Pancreas (tissue), 10 donors: ENCODE data around the gene ZNF710. TPM values are rescaled to one million over a fixed set of nuclear protein-coding genes. Genes with fewer than 3 reads are reported as not detected.

ENCODE experiments used
- ATAC-seq, 4 donors: fragments of 200-7000 bp; cut with Tn5 transposase; one replicate each; pipeline versions ENCODE4 v1.8.0 to v1.9.1; 2020; ENCODE audit warnings: mild to moderate bottlenecking in 4 of 4, moderate library complexity in 4 of 4
- DNase-seq, 6 donors: peaks; one replicate each; pipeline ENCODE4 v3.0.0-alpha.2; 2020
- FAIRE-seq: peaks from 2 replicates; lab custom pipeline; 2012; peaks lifted over from hg19 to GRCh38; lab: Jason Lieb, UNC
- H3K27ac ChIP-seq, 4 donors: fragments of 200-600 bp; sonication (generic); 1 replicate in 3 of 4; 2 replicates in 1 of 4; pipeline versions ENCODE4 v1.5.0 to v1.8.0; 2020
- H3K27me3 ChIP-seq, 4 donors: fragments of 200-600 bp; one replicate each; pipeline ENCODE4 v1.8.0; 2021
- H3K36me3 ChIP-seq, 3 donors: fragments of 200-600 bp; sonication (generic) in 1 of 3; one replicate each; pipeline versions ENCODE4 v1.5.0 to v1.8.0; 2020 to 2021
- H3K4me1 ChIP-seq, 3 donors: fragments of 200-600 bp; one replicate each; pipeline ENCODE4 v1.8.0; 2021
- H3K4me3 ChIP-seq, 4 donors: fragments of 200-600 bp; sonication (generic) in 2 of 4; one replicate each; pipeline versions ENCODE4 v1.5.0 to v1.8.0; 2020 to 2021
- H3K9me3 ChIP-seq, 4 donors: fragments of 200-600 bp; one replicate each; pipeline ENCODE4 v1.8.0; 2021
- CTCF ChIP-seq, 4 donors: fragments of 200-600 bp; sonication (generic) in 3 of 4; IDR thresholded peaks; one replicate each; pipeline versions ENCODE4 v1.5.0 to v1.8.0; 2021; ENCODE audit warnings: antibody characterized with exemption in 4 of 4
- WGBS, 2 donors: extraction: QIAGEN DNeasy Blood & Tissue Kit; methylation state at CpG; one replicate each; pipeline ENCODE4 v1.1.7; 2013; 5-methylcytosine and 5-hydroxymethylcytosine counted together
- intact Hi-C, 3 donors: fragments of 100-400 bp; cut with DNase I; formaldehyde crosslinking; loops; one replicate each; pipeline versions ENCODE4 v1.11.1 to v1.14.2; 2022
- polyA plus RNA-seq, 2 donors: library from polyadenylated mRNA; stranded (reverse); fragments of 200-250 nt; gene quantifications; one replicate each; pipeline ENCODE4 v1.2.3, GENCODE V29; 2013
- total RNA-seq, 6 donors: library from RNA; stranded (reverse); fragmentation: NEBNext Ultra II Directional in 4 of 6; extraction: Animal tissue kit (Norgen Biotek cat#: 25700) in 4 of 6; gene quantifications; one replicate each; pipeline versions ENCODE4 v1.2.1 to v1.2.4, GENCODE V29; 2021 to 2023
- donor health status: healthy with polysubstance abuse.
- donor health status: DM: no; HTN: no; CAD: no; lungs with moderate emphysema.
- donor health status: DM: no; HTN: no; CAD: no.
- donor health status: control.
- donor health status: control.
- donor health status: Bipolar disorder and iron deficiency.
- donor health status: DM: yes; HTN: yes; CAD: no.
- donor health status: DM: no; HTN: no; CAD: no.
- donor health status: DM: no; HTN: no; CAD: no.
- donor health status: DM: yes; HTN: yes; CAD: no.

ZNF710 gene
- total and polyA plus RNA-seq, 8 donors: 31.9 to 298 (median 37.8) TPM

DNA sequence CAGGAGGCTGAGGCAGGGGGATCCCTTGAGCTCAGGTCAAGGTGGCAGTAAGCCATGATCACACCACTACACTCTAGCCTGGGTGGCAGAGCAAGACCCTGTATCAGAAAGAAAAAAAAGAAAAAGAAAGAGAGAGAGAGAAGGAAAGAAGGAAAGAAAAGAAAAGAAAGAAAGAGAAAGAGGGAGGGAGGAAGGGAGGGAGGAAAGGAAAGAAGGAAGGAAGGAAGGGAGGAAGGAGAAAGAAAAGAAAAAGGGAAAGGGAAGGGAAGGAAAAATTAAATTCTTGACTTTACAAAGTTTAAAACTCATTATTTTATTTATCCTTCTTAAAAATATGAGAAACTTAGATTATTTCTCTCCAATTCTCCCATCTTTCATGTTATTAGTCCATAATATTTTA lies 118.2 kb downstream of the ZNF710 start:
- Histone ChIP-seq H3K9me3 (no peaks in the 10 kb centered on the region), H3K4me1 (no peaks in the 10 kb centered on the region), H3K4me3 (no peak overlapping the region), H3K27me3 (no peaks in the 10 kb centered on the region), H3K36me3 (no peaks in the 10 kb centered on the region), H3K27ac (no peak overlapping the region)
- ATAC-seq (no peak), FAIRE-seq (no peak), DNase-seq (no peak)
- TF ChIP-seq CTCF (IDR thresholded peaks at IDR 0.05): no peak
- intact Hi-C loops: no loop called here

DNA sequence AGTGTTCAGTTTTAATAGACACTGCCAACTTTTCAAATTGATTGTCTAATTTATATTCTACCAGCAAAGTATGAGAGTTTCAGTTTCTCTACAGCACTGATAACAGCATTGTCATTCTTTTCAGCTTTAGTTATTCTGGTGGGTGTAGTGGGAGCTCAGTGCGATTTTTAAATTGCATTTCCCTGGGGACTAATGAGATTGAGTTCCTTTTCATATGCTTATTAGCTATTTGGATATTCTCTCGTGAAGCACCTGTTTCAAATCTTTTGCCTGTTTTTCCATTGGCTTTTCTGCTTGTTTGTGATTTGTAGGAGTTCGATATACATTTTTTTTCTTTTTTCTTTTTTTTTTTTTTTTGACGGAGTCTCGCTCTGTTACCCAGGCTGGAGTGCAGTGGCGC lies 120.0 kb downstream of the ZNF710 start:
- no peaks in the 10 kb centered on the region for H3K36me3 ChIP-seq
- no peaks in the 10 kb centered on the region for H3K9me3 ChIP-seq
- no peaks in the 10 kb centered on the region for H3K27me3 ChIP-seq
- no peak for TF ChIP-seq CTCF (IDR thresholded peaks at IDR 0.05)
- 90 to 94% methylated on average over 6 of the region's 6 CpGs for WGBS, 2 donors
- no peaks in the 10 kb centered on the region for H3K4me1 ChIP-seq
- ATAC-seq: no peak
- DNase-seq: no peak
- H3K4me3 ChIP-seq: no peak overlapping the region
- H3K27ac ChIP-seq: no peak overlapping the region
- no peak for FAIRE-seq
- intact Hi-C loops: no loop called here

GRCh38 chr15:90124507-90124906 lies 123.4 kb downstream of the ZNF710 start:
- no peaks in the 10 kb centered on the region for H3K27me3 ChIP-seq
- ATAC-seq: peak in 3 of 4 donors; percentile 19 to 29 (median 23)
- no peak for TF ChIP-seq CTCF (IDR thresholded peaks at IDR 0.05)
- H3K4me3 ChIP-seq: no peak overlapping the region
- peaks cover 0 to 6% (median 0%) of the 10 kb centered on the region in 3 donors for H3K4me1 ChIP-seq
- no peaks in the 10 kb centered on the region for H3K36me3 ChIP-seq
- H3K9me3 ChIP-seq: no peaks in the 10 kb centered on the region
- no peak for DNase-seq
- intact Hi-C loops: no loop called here
- H3K27ac ChIP-seq: no peak overlapping the region
- no peak for FAIRE-seq

GRCh38 chr15:90126022-90126421 lies 124.9 kb downstream of the ZNF710 start:
- intact Hi-C loops: no loop called here

More at GRCh38 chr15:90126022-90126421, 124.9 kb downstream of the ZNF710 start:
- no peaks in the 10 kb centered on the region for H3K9me3 ChIP-seq
- H3K4me1 ChIP-seq: peaks cover 0 to 6% (median 0%) of the 10 kb centered on the region in 3 donors
- DNase-seq (peak in 4 of 6 donors; percentile 54 to 81 (median 66)), FAIRE-seq (no peak), ATAC-seq (peak; percentile 65 to 84 (median 78))
- 28 to 34% methylated on average over 6 of the region's 6 CpGs for WGBS, 2 donors
- no peak overlapping the region for H3K4me3 ChIP-seq
- no peaks in the 10 kb centered on the region for H3K36me3 ChIP-seq
- no peak for TF ChIP-seq CTCF (IDR thresholded peaks at IDR 0.05)
- H3K27me3 ChIP-seq: no peaks in the 10 kb centered on the region
- H3K27ac ChIP-seq: peak overlapping the region in 1 of 4 donors; percentile 15
